ENCODE results near the gene RFLNA.

RFLNA gene

DNA sequence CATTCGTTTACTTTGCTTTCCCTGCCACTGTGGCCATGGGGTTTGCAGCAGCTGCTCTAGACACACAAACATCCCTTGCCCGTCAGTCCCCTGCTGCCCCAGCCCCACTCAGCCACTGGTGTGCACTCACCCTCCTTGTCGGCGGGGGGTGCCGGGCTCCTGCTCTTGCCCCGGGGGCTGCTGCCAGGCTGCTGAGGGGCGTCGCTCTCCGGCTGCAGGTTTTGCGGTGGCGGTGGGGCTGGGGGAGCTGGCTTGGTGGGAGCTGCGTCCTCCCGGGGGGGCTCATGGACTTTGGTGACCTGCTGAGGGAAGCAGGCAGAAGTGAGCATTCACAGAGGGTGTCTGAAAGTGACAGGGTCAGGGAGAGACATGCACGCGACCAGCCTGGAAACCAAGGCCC is 67.1 kb downstream of the RFLNA start:
- DNase-seq, result no peak

GRCh38 chr12:124363353-124363965 is 68.6 kb downstream of the RFLNA start:
- DNase-seq, result no peak

DNA sequence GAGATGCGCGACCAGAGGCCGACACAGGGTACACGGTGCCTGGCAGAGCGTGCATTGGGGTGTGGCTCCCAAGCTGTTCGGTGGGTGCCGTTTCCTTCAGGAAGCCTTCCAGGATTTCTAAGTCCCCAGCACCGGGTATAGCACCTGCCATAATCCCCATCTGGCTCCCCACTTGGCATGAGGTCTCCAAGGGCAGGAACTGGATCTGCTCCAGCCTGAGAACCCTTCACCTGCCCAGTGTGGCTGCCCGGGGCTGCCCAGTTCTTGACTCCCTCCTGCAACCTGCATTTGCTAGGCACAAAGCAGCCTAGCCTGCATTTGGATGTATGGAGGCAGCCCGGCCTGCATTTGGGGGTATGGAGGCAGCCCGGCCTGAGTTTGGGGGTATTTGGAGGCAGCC is 69.7 kb downstream of the RFLNA start:
- no peak for DNase-seq
